OCI-LY7 (cell line): Measurements from ENCODE around the gene PPA1. TPM values are rescaled to one million over a fixed set of nuclear protein-coding genes. Genes with fewer than 3 reads are reported as not detected.

Experiments
- BruUV-seq: library from RNA; stranded (reverse); fragments of 400-500 nt; replicated peaks from 2 replicates; lab custom pipeline; 2021; lab: Mats Ljungman, UMichigan
- CTCF ChIA-PET: fragments of 300-600 bp; sonication (Branson Sonifier 250); formaldehyde crosslinking; loops from one replicate; lab custom pipeline; 2022; ENCODE audit warnings: antibody characterized with exemption; ENCODE audit not compliant: unreplicated experiment; lab: Charles Lee
- POLR2A ChIA-PET: fragments of 300-600 bp; sonication (Branson Sonifier 250); formaldehyde crosslinking; loops from one replicate; lab custom pipeline; 2022; ENCODE audit warnings: antibody characterized with exemption; lab: Charles Lee
- DNase-seq: peaks from one replicate; pipeline ENCODE4 v3.0.0-alpha.2; 2015; ENCODE audit warnings: low spot score
- H2AFZ ChIP-seq: fragments of 200-600 bp; sonication (generic), shearing (Covaris generic); 2 replicates; pipeline ENCODE4 v1.6.1; 2014; ENCODE audit warnings: mild to moderate bottlenecking, antibody characterized with exemption, low read length, moderate library complexity
- H3K27ac ChIP-seq: fragments of 200-600 bp; sonication (generic); 2 replicates; pipeline ENCODE4 v1.5.1; 2014; ENCODE audit warnings: mixed run types, low read depth, mild to moderate bottlenecking, moderate library complexity, low read length, inconsistent platforms; ENCODE audit not compliant: poor library complexity, severe bottlenecking
- H3K36me3 ChIP-seq: fragments of 200-600 bp; sonication (generic); 2 replicates; pipeline ENCODE4 v1.6.1; 2014; ENCODE audit warnings: mild to moderate bottlenecking, antibody characterized with exemption, low read length, moderate library complexity, mixed read lengths; ENCODE audit not compliant: insufficient read depth
- H3K4me1 ChIP-seq: fragments of 200-600 bp; sonication (generic); 2 replicates; pipeline ENCODE4 v1.5.1; 2014; ENCODE audit warnings: mild to moderate bottlenecking, low read length; ENCODE audit not compliant: insufficient read depth, poor library complexity, severe bottlenecking
- H3K4me2 ChIP-seq: fragments of 200-600 bp; sonication (generic); 2 replicates; pipeline ENCODE4 v1.6.1; 2014; ENCODE audit warnings: mild to moderate bottlenecking, low read length
- H3K4me3 ChIP-seq: fragments of 200-600 bp; sonication (generic); 2 replicates; pipeline ENCODE4 v1.5.1; 2014; ENCODE audit warnings: mild to moderate bottlenecking, low read depth, low read length; ENCODE audit not compliant: poor library complexity, severe bottlenecking
- H3K79me2 ChIP-seq: fragments of 200-600 bp; sonication (generic); 2 replicates; pipeline ENCODE4 v1.6.1; 2016; ENCODE audit warnings: low read depth, mild to moderate bottlenecking, low read length, moderate library complexity, mixed read lengths; ENCODE audit not compliant: insufficient read depth
- H3K9me2 ChIP-seq: fragments of 200-600 bp; sonication (generic); 2 replicates; pipeline ENCODE4 v1.6.1; 2016; ENCODE audit warnings: mild to moderate bottlenecking, low read length, mixed read lengths; ENCODE audit not compliant: insufficient read depth
- H3K9me3 ChIP-seq: fragments of 200-600 bp; sonication (generic); 2 replicates; pipeline ENCODE4 v1.6.1; 2014; ENCODE audit warnings: mild to moderate bottlenecking, mixed run types, low read length, mixed read lengths
- H4K20me1 ChIP-seq: fragments of 200-600 bp; sonication (generic); 2 replicates; pipeline ENCODE4 v1.6.1; 2014; ENCODE audit warnings: mild to moderate bottlenecking, antibody characterized with exemption, low read length, moderate library complexity, mixed read lengths; ENCODE audit not compliant: insufficient read depth
- CTCF ChIP-seq: fragments of 200-600 bp; sonication (generic); conservative IDR thresholded peaks from 2 replicates; pipeline ENCODE4 v1.5.1; 2014; ENCODE audit warnings: mild to moderate bottlenecking, antibody characterized with exemption, low read length, moderate library complexity, mixed read lengths
- EZH2phosphoT487 ChIP-seq: fragments of 200-600 bp; sonication (generic); IDR thresholded peaks from 2 replicates; pipeline ENCODE4 v1.6.1; 2018; ENCODE audit warnings: low read depth, borderline replicate concordance, mild to moderate bottlenecking, mixed run types, antibody characterized with exemption, low read length, moderate library complexity, mixed read lengths
- intact Hi-C: fragments of 100-400 bp; cut with micrococcal nuclease; formaldehyde crosslinking; loops from one replicate; pipeline ENCODE4 v1.10.0; 2022; ENCODE audit not compliant: unreplicated experiment
- total RNA-seq, 2 experiments: library from RNA; depleted of rRNA in 1 of 2; stranded (reverse); fragments of >200 nt in 1 of 2; shearing (Covaris generic) in 1 of 2; gene quantifications; 2 replicates each; pipeline ENCODE4 v1.2.3, GENCODE V29; 2014 to 2022

Gene PPA1
- total RNA-seq, 2 experiments from 2014 or later: 215 to 223 TPM

- intact Hi-C loops: loop anchor here (1.0 to 5.0 kb wide), 2 partner anchors 44 to 58 kb away; no protein-coding TSS in a partner anchor
- Histone ChIP-seq H3K4me2 (peak overlapping the region; percentile 74), H3K79me2 (no peaks in the 10 kb centered on the region), H3K9me2 (no peaks in the 10 kb centered on the region), H3K4me1 (peaks cover 35% of the 10 kb centered on the region), H3K4me3 (peak overlapping the region; percentile 32), H4K20me1 (no peaks in the 10 kb centered on the region), H3K9me3 (peaks cover 6% of the 10 kb centered on the region; the same call in 1 of the 2 replicates), H3K36me3 (no peaks in the 10 kb centered on the region), H2AFZ (peak overlapping the region; percentile 94), H3K27ac (peak overlapping the region; percentile 31)
- POLR2A ChIA-PET: interaction anchor here (0.6 to 1.6 kb wide), 6 partner anchors 9 to 1849 kb away, joined by 3 to 5 read pairs (median 4); no protein-coding TSS in a partner anchor
- DNase-seq: peak; percentile 73
- BruUV-seq: no TSS peak
- CTCF ChIA-PET: interaction anchor here (0.6 to 1.3 kb wide), 6 partner anchors 9 to 75 kb away, joined by 3 to 6 read pairs (median 3); no protein-coding TSS in a partner anchor
- no peak for TF ChIP-seq EZH2phosphoT487
- peak; percentile 87 for TF ChIP-seq CTCF
Observed at GRCh38 chr10:70272925-70273316, 39.7 kb upstream of the PPA1 start.

DNA sequence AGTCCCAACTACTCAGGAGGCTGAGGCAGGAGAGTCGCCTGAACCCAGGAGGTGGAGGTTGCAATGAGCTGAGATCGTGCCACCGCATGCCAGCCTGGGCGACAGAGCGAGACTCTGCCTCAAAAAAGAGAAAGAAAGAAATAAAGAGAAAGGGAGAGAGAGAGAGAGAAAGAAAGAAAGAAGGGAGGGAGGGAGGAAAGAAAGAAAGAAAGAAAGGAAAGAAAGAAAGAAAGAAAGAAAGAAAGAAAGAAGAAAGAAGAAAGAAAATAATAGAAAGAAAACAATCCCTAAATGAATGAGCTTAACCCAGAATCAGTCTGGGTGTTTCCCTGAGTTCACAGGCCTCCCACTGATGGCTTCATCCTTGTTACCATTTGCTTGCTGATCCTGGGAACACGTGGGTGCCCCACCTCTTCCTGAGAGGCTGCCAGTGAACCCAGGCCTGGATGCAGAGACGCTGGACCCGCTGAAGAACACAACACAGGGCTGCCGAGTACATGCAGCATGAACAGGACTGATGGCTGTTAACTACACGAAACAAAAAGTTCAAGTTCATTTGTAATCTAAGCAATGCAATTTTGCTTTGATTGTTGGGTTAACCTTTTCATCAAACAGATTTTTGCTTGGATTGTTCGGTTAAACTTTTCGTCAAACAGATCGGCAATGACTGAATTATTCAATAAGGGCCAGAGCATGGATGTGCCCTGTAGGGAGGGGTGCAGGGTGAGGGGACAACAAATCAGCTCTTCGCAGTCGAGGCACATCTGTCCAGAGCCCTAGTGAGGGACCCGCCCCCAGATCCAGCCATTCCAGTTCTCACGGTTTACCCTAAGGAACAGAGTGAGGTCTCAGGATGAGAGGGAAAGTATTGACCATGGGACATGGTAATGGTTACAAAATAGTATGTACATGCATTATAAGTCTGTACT lies 39.0 kb upstream of the PPA1 start:
- no peak overlapping the region for H3K4me3 ChIP-seq
- peak overlapping the region; percentile 94 for H2AFZ ChIP-seq
- no peaks in the 10 kb centered on the region for H3K36me3 ChIP-seq
- intact Hi-C loops: loop anchor here (5.0 kb wide), 1 partner anchor 45 kb away; no protein-coding TSS in a partner anchor
- H3K79me2 ChIP-seq: no peaks in the 10 kb centered on the region
- H3K9me3 ChIP-seq: peaks cover 6% of the 10 kb centered on the region; the same call in 1 of the 2 replicates
- peak overlapping the region; percentile 74; the same call in 1 of the 2 replicates for H3K4me2 ChIP-seq
- ChIA-PET CTCF (interaction anchor here (0.6 to 1.3 kb wide), 6 partner anchors 9 to 81 kb away, joined by 3 to 6 read pairs (median 3); no protein-coding TSS in a partner anchor), POLR2A (interaction anchor here (1.3 to 1.6 kb wide), 5 partner anchors 9 to 92 kb away, joined by 3 to 5 read pairs (median 4); no protein-coding TSS in a partner anchor)
- no peaks in the 10 kb centered on the region for H4K20me1 ChIP-seq
- no TSS peak for BruUV-seq
- peaks cover 29% of the 10 kb centered on the region for H3K4me1 ChIP-seq
- no peaks in the 10 kb centered on the region for H3K9me2 ChIP-seq
- DNase-seq: no peak
- no peak overlapping the region for H3K27ac ChIP-seq
- TF ChIP-seq CTCF (no peak), EZH2phosphoT487 (no peak)
